PC-9 (cell line): Measurements from ENCODE around the gene TMPRSS9. TPM values are rescaled to one million over a fixed set of nuclear protein-coding genes. Genes with fewer than 3 reads are reported as not detected.

Source experiments
- BruUV-seq: library from RNA; stranded (reverse); fragments of 400-500 nt; replicated peaks from 2 replicates; lab custom pipeline; 2021; lab: Mats Ljungman, UMichigan
- CTCF ChIA-PET: fragments of 300-600 bp; sonication (Branson Sonifier 250); formaldehyde crosslinking; loops from one replicate; lab custom pipeline; 2022; ENCODE audit warnings: antibody characterized with exemption; lab: Charles Lee
- POLR2A ChIA-PET: fragments of 300-600 bp; sonication (Branson Sonifier 250); formaldehyde crosslinking; loops from one replicate; lab custom pipeline; 2022; ENCODE audit warnings: antibody characterized with exemption; ENCODE audit not compliant: unreplicated experiment; lab: Charles Lee
- DNase-seq, 2 experiments: peaks; one replicate each; pipeline versions ENCODE4 v3.0.0 to v3.0.0-alpha.2; 2015 to 2022; ENCODE audit warnings: mixed read lengths in 1 of 2
- H2AFZ ChIP-seq: fragments of 200-600 bp; sonication (generic); 2 replicates; pipeline ENCODE4 v1.8.1; 2017; ENCODE audit warnings: antibody characterized with exemption
- H3F3A ChIP-seq: fragments of 200-600 bp; sonication (generic); 2 replicates; pipeline ENCODE4 v1.8.1; 2017; ENCODE audit warnings: antibody characterized with exemption, mild to moderate bottlenecking, low read depth; ENCODE audit not compliant: insufficient read depth
- H3K27ac ChIP-seq: fragments of 200-600 bp; sonication (generic); 2 replicates; pipeline ENCODE4 v1.6.1; 2016; ENCODE audit warnings: mixed run types
- H3K27me3 ChIP-seq: fragments of 200-600 bp; sonication (generic); 2 replicates; pipeline ENCODE4 v1.6.1; 2016; ENCODE audit warnings: low read depth, mixed run types; ENCODE audit not compliant: insufficient read depth
- H3K36me3 ChIP-seq: fragments of 200-600 bp; sonication (generic); 2 replicates; pipeline ENCODE4 v1.6.1; 2016; ENCODE audit warnings: low read depth, mixed run types
- H3K4me1 ChIP-seq: fragments of 200-600 bp; sonication (generic); replicated peaks from 2 replicates; pipeline ENCODE4 v1.6.1; 2016; ENCODE audit warnings: mixed run types; ENCODE audit not compliant: insufficient read depth
- H3K4me2 ChIP-seq: fragments of 200-600 bp; sonication (generic); 2 replicates; pipeline ENCODE4 v1.6.1; 2017; ENCODE audit warnings: mixed run types
- H3K4me3 ChIP-seq: fragments of 200-600 bp; sonication (generic); 2 replicates; pipeline ENCODE4 v1.6.1; 2016; ENCODE audit warnings: mixed run types
- H3K79me2 ChIP-seq: fragments of 200-600 bp; sonication (generic); 2 replicates; pipeline ENCODE4 v1.6.1; 2017; ENCODE audit warnings: low read depth, mixed run types
- H3K9me2 ChIP-seq: fragments of 200-600 bp; sonication (generic); 2 replicates; pipeline ENCODE4 v1.8.1; 2017; ENCODE audit warnings: mild to moderate bottlenecking; ENCODE audit not compliant: insufficient read depth
- H3K9me3 ChIP-seq: fragments of 200-600 bp; sonication (generic); 2 replicates; pipeline ENCODE4 v1.8.1; 2016; ENCODE audit warnings: low read depth; ENCODE audit not compliant: insufficient read depth
- H4K20me1 ChIP-seq: fragments of 200-600 bp; sonication (generic); 2 replicates; pipeline ENCODE4 v1.8.1; 2017; ENCODE audit not compliant: insufficient read depth
- CTCF ChIP-seq: fragments of 200-600 bp; sonication (generic); conservative IDR thresholded peaks from 2 replicates; pipeline ENCODE4 v1.6.1; 2017; ENCODE audit warnings: mixed run types, antibody characterized with exemption, mild to moderate bottlenecking, moderate library complexity
- EZH2 ChIP-seq: fragments of 200-600 bp; sonication (generic); IDR thresholded peaks from 2 replicates; pipeline ENCODE4 v1.8.0; 2017; ENCODE audit warnings: antibody characterized with exemption, low read depth
- intact Hi-C: fragments of 100-400 bp; cut with micrococcal nuclease; formaldehyde crosslinking; loops from one replicate; pipeline ENCODE4 v1.10.0; 2022; ENCODE audit not compliant: unreplicated experiment
- total RNA-seq: library from RNA; stranded (reverse); gene quantifications from 2 replicates; pipeline ENCODE4 v1.2.3, GENCODE V29; 2021

The TMPRSS9 gene
- total RNA-seq, 1 experiment from 2014 or later = 0.20 TPM

- Histone ChIP-seq H3K36me3 (no peaks in the 10 kb centered on the region), H3K79me2 (peaks cover 27% of the 10 kb centered on the region), H3K27ac (no peak overlapping the region), H2AFZ (no peak overlapping the region), H3K9me2 (no peaks in the 10 kb centered on the region), H4K20me1 (no peaks in the 10 kb centered on the region; the same call in none of the 2 replicates), H3K4me3 (no peak overlapping the region), H3K9me3 (no peaks in the 10 kb centered on the region), H3K27me3 (no peaks in the 10 kb centered on the region), H3F3A (no peaks in the 10 kb centered on the region), H3K4me2 (no peak overlapping the region), H3K4me1 (no peaks in the 10 kb centered on the region)
- intact Hi-C loops = no loop called here
- no TSS peak for BruUV-seq
- POLR2A ChIA-PET = no interaction called here
- TF ChIP-seq CTCF = no peak
- no peak for TF ChIP-seq EZH2
- no peak for DNase-seq
- CTCF ChIA-PET = interaction anchor here (0.6 kb wide), 1 partner anchor 10 kb away, joined by 8 read pairs; no protein-coding TSS in a partner anchor
Measured at GRCh38 chr19:2444251-2445002, 84.4 kb downstream of the TMPRSS9 start.

GRCh38 chr19:2446381-2446780 is 86.3 kb downstream of the TMPRSS9 start:
- Histone ChIP-seq H3K4me3 (no peak overlapping the region), H3K79me2 (peaks cover 41% of the 10 kb centered on the region), H3K36me3 (no peaks in the 10 kb centered on the region), H3K4me1 (no peaks in the 10 kb centered on the region), H3K9me2 (no peaks in the 10 kb centered on the region), H3F3A (no peaks in the 10 kb centered on the region), H3K9me3 (no peaks in the 10 kb centered on the region), H3K27me3 (no peaks in the 10 kb centered on the region), H2AFZ (no peak overlapping the region), H3K4me2 (no peak overlapping the region), H4K20me1 (no peaks in the 10 kb centered on the region; the same call in none of the 2 replicates), H3K27ac (no peak overlapping the region)
- ChIA-PET POLR2A (no interaction called here), CTCF (no interaction called here)
- intact Hi-C loops = no loop called here
- no TSS peak for BruUV-seq
- DNase-seq = no peak
- TF ChIP-seq CTCF (no peak), EZH2 (no peak)

GRCh38 chr19:2449019-2449418 is 89.0 kb downstream of the TMPRSS9 start:
- Histone ChIP-seq H3K79me2 (peaks cover 49% of the 10 kb centered on the region), H3K4me1 (no peaks in the 10 kb centered on the region), H4K20me1 (no peaks in the 10 kb centered on the region; the same call in none of the 2 replicates), H3K36me3 (no peaks in the 10 kb centered on the region), H2AFZ (no peak overlapping the region), H3F3A (no peaks in the 10 kb centered on the region), H3K9me2 (no peaks in the 10 kb centered on the region), H3K27ac (no peak overlapping the region), H3K4me3 (no peak overlapping the region), H3K27me3 (no peaks in the 10 kb centered on the region), H3K4me2 (no peak overlapping the region), H3K9me3 (no peaks in the 10 kb centered on the region)
- CTCF ChIA-PET = no interaction called here
- intact Hi-C loops = no loop called here
- BruUV-seq = no TSS peak
- no peak for DNase-seq
- POLR2A ChIA-PET = no interaction called here
- TF ChIP-seq CTCF = no peak
- TF ChIP-seq EZH2 = no peak
